ENCODE data around the gene GRXCR1. TPM values are rescaled to one million over a fixed set of nuclear protein-coding genes. Genes with fewer than 3 reads are reported as not detected.

Gene GRXCR1
- total RNA-seq, 1 donor from 2014 or later, result not detected

DNA sequence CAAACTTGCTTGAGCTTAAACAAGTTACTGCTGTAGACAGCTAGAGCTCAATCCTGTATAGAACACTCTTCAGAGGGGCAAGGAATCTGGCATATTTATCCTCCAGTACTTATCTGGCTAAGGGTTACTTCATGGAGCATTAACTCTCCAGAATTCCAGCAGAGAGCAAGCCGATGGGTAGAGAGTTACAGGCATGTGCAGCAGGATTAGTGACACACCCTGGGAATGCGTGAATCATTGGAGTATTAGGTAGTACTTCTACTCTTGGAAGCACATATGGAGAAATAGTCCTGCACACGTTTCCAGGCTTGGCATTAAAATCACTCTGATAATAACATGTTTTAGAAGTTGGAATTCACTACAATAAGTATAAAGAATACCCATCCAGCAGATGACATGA lies 35.4 kb downstream of the GRXCR1 start:
- ATAC-seq (no peak), DNase-seq (ENCODE audit: low spot score) (no peak)

- no peak for DNase-seq (ENCODE audit: low spot score)
- ATAC-seq, result no peak
Measured at GRCh38 chr4:42928582-42928981, 36.1 kb downstream of the GRXCR1 start.

- ATAC-seq, result no peak
- DNase-seq (ENCODE audit: low spot score), result no peak
Measured at GRCh38 chr4:42942216-42942615, 49.7 kb downstream of the GRXCR1 start.

- no peak for DNase-seq (ENCODE audit: low spot score)
- ATAC-seq, result no peak
Measured at GRCh38 chr4:42945874-42946273, 53.4 kb downstream of the GRXCR1 start.

DNA sequence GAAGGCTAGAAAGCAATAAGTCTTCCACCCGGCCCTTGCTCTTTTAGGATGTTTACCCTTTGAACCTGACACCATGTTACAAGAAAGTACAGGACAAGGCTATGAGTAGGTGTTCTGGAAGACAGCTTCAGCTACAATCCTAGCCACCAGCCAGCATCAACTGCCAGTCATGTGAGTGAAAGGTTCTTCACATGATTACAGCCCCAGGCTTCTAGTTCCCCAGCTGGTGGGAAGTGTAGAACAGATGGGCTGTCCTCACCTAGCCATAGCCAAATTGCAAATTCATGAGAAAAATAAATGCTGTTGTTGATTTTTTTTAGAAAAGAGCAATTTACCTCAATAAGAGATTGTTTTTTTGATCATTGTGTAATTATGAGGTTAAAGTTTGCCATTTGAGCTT lies 60.8 kb downstream of the GRXCR1 start:
- DNase-seq (ENCODE audit: low spot score), result no peak
- no peak for ATAC-seq

- no peak for ATAC-seq
- DNase-seq (ENCODE audit: low spot score), result no peak
Measured at GRCh38 chr4:42954963-42955669, 62.6 kb downstream of the GRXCR1 start.

DNA sequence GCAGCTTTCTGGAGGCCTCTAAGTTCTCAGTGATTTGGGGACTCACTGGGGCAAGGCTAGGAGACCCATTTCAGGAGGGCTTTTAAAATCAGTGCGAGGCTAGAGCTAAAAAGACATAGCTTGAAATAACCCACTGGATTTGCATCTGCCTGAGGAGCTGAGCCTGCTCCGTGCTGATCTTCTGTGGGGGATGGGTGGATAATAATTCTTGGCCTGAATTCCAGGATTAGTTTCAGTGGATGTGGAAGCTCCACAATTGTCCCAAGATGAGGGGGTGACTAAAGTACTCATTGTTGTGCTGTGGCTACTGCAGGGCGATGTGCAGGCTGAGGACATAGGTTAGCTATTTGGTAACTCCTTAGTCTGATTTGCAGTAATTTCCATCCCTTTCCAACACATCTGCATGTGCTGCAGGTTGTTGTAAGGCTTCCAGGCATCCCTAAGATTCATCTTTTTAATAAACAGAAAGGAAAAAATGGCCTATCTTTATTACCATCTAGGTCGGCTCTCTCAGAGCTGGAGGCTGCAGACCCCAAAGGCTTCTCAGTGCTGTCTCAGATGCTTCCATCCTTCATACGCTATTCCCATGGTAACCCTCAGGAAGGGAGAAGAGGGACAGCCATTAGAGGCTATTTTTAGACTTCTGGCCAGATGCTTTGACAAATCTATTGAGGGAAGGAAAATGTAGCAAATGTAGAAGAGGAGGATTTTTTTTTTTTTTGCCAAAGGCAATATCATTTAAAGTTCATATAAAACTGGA lies 63.4 kb downstream of the GRXCR1 start:
- ATAC-seq, result no peak
- DNase-seq (ENCODE audit: low spot score), result no peak

- ATAC-seq (no peak), DNase-seq (ENCODE audit: low spot score) (no peak)
Measured at GRCh38 chr4:42965326-42965725, 72.8 kb downstream of the GRXCR1 start.

DNA sequence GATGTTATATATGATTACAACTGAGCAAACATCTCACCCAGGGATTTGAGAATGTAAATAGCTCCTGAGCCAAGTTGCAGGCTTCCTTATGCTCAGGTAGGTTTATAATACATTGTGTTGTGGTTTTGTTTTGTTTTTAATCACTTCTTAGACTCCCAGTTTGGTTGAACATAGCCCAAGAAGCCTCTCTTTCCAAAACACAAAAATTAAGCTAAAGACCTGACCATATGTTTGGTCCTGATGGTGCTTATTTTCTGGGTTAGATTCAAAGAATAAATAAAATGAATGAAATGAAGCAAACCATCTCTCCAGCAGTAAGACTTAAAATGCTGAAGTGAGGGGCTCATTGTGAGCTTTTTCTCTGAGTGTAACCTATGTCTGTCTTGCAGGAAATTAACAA lies 93.5 kb downstream of the GRXCR1 start:
- DNase-seq (ENCODE audit: low spot score) (no peak), ATAC-seq (no peak)

GRCh38 chr4:42995343-42995944 lies 102.9 kb downstream of the GRXCR1 start:
- DNase-seq (ENCODE audit: low spot score) (no peak), ATAC-seq (peak; percentile 80)

- no peak for DNase-seq (ENCODE audit: low spot score)
- ATAC-seq, result no peak
Measured at GRCh38 chr4:43008793-43009192, 116.3 kb downstream of the GRXCR1 start.

- ATAC-seq, result no peak
- DNase-seq (ENCODE audit: low spot score), result no peak
Measured at GRCh38 chr4:43014256-43014655, 121.7 kb downstream of the GRXCR1 start.

DNA sequence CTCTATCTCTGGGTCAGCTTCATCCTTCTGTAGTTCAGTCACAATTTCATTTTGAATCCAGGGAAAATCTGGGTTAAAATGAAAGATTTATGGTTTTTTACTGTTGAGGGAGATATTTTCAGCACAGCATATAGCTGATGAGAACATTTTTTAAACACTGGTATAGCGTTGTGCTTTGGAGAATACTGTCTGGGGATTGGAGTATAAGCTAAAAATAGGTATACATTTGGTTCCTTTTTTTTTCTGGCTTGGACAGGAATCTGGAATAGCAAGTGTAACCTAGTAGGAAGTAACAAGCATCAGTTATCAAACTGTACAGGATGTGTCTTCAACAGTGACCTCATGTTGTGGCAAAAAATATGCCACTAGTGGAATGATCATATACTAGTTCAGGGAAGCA lies 149.1 kb downstream of the GRXCR1 start:
- ATAC-seq (no peak), DNase-seq (ENCODE audit: low spot score) (no peak)

- no peak for ATAC-seq
Measured at GRCh38 chr4:43047058-43047457, 154.5 kb downstream of the GRXCR1 start.

DNA sequence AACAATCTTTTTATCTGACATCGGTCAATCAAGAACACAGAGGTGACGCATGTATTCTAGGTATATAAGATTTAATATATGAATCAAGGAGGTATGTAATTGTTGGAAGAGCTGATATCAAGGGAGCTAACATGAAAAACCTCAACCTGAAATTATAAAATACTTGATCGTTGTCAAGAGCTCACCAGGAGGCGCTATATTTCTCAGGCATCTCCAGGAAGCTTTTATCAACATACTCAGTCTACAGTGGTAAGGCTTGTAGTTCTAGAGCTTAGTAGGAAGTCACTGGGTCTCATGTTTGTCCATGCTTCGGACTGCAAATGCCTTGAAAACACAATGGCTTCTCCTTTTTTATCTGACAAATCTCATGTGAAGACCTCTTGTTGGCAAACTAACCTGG lies 156.1 kb downstream of the GRXCR1 start:
- ATAC-seq (no peak), DNase-seq (ENCODE audit: low spot score) (no peak)

More at GRCh38 chr4:43047058-43047457, 154.5 kb downstream of the GRXCR1 start:
- DNase-seq (ENCODE audit: low spot score), result no peak

- DNase-seq (ENCODE audit: low spot score) (no peak), ATAC-seq (no peak)
Measured at GRCh38 chr4:43049326-43049725, 156.8 kb downstream of the GRXCR1 start.

DNA sequence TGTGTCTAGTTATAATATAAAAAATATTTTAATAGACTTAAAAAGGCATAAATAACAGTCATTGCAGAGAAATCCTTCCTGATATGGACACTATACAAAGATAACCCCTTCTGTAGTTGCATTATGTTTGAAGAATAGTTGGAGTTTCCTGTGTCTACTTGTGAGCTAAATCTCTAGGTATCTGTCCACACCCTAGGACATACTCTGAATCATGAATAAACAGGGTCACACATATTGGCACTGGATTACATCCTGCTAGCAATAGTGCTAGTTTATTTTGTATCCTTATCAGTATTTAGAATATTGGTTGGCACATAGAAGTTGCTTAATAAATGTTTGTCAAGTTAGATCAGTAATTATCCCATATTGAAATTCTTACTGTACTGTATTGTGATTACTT lies 173.9 kb downstream of the GRXCR1 start:
- DNase-seq (ENCODE audit: low spot score), result no peak
- no peak for ATAC-seq

GRCh38 chr4:43071069-43071468 lies 178.6 kb downstream of the GRXCR1 start:
- DNase-seq (ENCODE audit: low spot score) (no peak), ATAC-seq (no peak)

All from left lobe of liver (tissue), 2 donors.